DND-41 (cell line): Measurements from ENCODE around the gene SPATA6L.

Experiments used
- ATAC-seq: fragments of 200-7000 bp; cut with Tn5 transposase; 3 replicates; pipeline ENCODE4 v1.9.1; 2021; ENCODE audit warnings: low read depth; ENCODE audit not compliant: insufficient read depth
- DNase-seq: peaks from one replicate; pipeline ENCODE4 v3.0.0-alpha.2; 2020
- H2AFZ ChIP-seq: 2 replicates; pipeline ENCODE4 v1.6.0; 2012; ENCODE audit warnings: low read depth, low read length
- H3K27ac ChIP-seq: 2 replicates; pipeline ENCODE4 v1.5.1; 2012; ENCODE audit warnings: low read length, inconsistent platforms
- H3K27me3 ChIP-seq: fragments of 200-600 bp; sonication (generic); 2 replicates; pipeline ENCODE4 v1.6.0; 2012; ENCODE audit warnings: low read length, mild to moderate bottlenecking, inconsistent platforms; ENCODE audit not compliant: insufficient read depth, poor library complexity
- H3K36me3 ChIP-seq: 2 replicates; pipeline ENCODE4 v1.5.1; 2012; ENCODE audit warnings: low read length, inconsistent platforms; ENCODE audit not compliant: insufficient read depth
- H3K4me1 ChIP-seq: 2 replicates; pipeline ENCODE4 v1.5.1; 2012; ENCODE audit warnings: mild to moderate bottlenecking, low read length; ENCODE audit not compliant: insufficient read depth
- H3K4me2 ChIP-seq: 2 replicates; pipeline ENCODE4 v1.6.0; 2012; ENCODE audit warnings: mild to moderate bottlenecking, moderate library complexity, low read length, inconsistent platforms; ENCODE audit not compliant: insufficient read depth
- H3K4me3 ChIP-seq, 2 experiments: fragments of 200-600 bp in 1 of 2; shearing (Covaris generic) in 1 of 2; 2 replicates each; pipeline ENCODE4 v1.5.1; 2012 to 2016; ENCODE audit warnings: inconsistent platforms in 2 of 2, low read length in 2 of 2, mild to moderate bottlenecking in 2 of 2, low read depth in 1 of 2, moderate library complexity in 1 of 2
- H3K79me2 ChIP-seq: 2 replicates; pipeline ENCODE4 v1.6.0; 2012; ENCODE audit warnings: low read length, inconsistent platforms; ENCODE audit not compliant: insufficient read depth
- H3K9ac ChIP-seq: 2 replicates; pipeline ENCODE4 v1.6.0; 2012; ENCODE audit warnings: low read depth, mild to moderate bottlenecking, inconsistent platforms, low read length, moderate library complexity
- H3K9me3 ChIP-seq: 2 replicates; pipeline ENCODE4 v1.5.1; 2012; ENCODE audit warnings: low read length, moderate library complexity, mild to moderate bottlenecking, inconsistent platforms; ENCODE audit not compliant: insufficient read depth, severe bottlenecking
- H4K20me1 ChIP-seq: 2 replicates; pipeline ENCODE4 v1.6.0; 2012; ENCODE audit warnings: low read length; ENCODE audit not compliant: insufficient read depth
- EZH2 ChIP-seq: IDR thresholded peaks from 3 replicates; pipeline ENCODE4 v1.6.1; 2012; ENCODE audit warnings: borderline replicate concordance, low read depth, mild to moderate bottlenecking, moderate library complexity, low read length, inconsistent platforms; ENCODE audit not compliant: severe bottlenecking
- TF ChIP-seq, protein P1 (sequence below): IDR thresholded peaks from 2 replicates; pipeline ENCODE4 v1.5.1; 2012; ENCODE audit warnings: borderline replicate concordance, low read length, moderate library complexity, mild to moderate bottlenecking; ENCODE audit not compliant: poor library complexity, severe bottlenecking; ENCODE audit errors: extremely low read depth

Gene SPATA6L

DNA sequence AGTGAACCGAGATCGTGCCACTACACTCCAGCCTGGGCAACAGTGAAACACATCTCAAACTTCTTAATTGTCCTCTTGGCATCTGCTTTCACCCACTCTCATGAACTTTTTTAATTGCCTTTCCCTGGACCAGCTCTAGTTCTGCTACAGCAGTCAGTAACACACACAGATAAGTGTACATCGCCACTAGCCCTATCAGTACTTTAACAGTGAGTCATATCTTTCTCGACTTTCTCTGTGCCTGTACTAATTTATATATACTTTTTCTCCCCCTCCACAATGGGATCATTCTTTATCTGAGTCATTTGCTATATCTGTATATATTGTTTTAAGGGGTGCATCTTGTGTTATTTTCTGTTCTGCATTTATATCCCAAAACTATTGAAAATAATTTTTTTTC lies 19.8 kb upstream of the SPATA6L start:
- H3K9ac ChIP-seq = no peak overlapping the region
- no peak for DNase-seq
- peaks cover 36% of the 10 kb centered on the region for H3K79me2 ChIP-seq
- no peaks in the 10 kb centered on the region for H3K9me3 ChIP-seq
- H3K4me2 ChIP-seq = no peak overlapping the region
- H3K4me1 ChIP-seq = peaks cover 7% of the 10 kb centered on the region
- H2AFZ ChIP-seq = no peak overlapping the region
- H3K27ac ChIP-seq = no peak overlapping the region
- H3K27me3 ChIP-seq = no peaks in the 10 kb centered on the region
- H3K36me3 ChIP-seq = peaks cover 38% of the 10 kb centered on the region
- H4K20me1 ChIP-seq = peaks cover 3% of the 10 kb centered on the region; the same call in 1 of the 2 replicates
- no peak for ATAC-seq
- no peak for TF ChIP-seq EZH2
- TF ChIP-seq, protein P1, sequence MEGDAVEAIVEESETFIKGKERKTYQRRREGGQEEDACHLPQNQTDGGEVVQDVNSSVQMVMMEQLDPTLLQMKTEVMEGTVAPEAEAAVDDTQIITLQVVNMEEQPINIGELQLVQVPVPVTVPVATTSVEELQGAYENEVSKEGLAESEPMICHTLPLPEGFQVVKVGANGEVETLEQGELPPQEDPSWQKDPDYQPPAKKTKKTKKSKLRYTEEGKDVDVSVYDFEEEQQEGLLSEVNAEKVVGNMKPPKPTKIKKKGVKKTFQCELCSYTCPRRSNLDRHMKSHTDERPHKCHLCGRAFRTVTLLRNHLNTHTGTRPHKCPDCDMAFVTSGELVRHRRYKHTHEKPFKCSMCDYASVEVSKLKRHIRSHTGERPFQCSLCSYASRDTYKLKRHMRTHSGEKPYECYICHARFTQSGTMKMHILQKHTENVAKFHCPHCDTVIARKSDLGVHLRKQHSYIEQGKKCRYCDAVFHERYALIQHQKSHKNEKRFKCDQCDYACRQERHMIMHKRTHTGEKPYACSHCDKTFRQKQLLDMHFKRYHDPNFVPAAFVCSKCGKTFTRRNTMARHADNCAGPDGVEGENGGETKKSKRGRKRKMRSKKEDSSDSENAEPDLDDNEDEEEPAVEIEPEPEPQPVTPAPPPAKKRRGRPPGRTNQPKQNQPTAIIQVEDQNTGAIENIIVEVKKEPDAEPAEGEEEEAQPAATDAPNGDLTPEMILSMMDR = no peak
- H3K4me3 ChIP-seq = no peak overlapping the region

DNA sequence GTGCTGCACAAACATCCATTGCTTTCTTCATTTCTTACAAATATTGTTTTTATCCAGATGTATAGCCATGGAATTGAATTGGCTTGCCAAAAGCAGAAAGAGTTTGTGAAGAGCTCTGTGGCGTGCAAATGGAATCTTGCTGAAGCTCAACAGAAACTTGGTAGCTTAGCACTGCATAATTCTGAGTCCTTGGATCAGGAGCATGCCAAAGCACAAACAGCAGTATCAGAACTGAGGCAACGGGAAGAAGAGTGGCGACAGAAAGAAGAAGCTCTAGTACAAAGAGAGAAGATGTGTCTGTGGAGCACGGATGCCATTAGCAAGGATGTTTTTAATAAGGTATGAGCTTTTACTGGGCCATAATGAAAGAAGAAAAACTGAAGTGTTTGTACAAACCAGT lies 18.5 kb upstream of the SPATA6L start:
- peaks cover 25% of the 10 kb centered on the region for H3K36me3 ChIP-seq

DNA sequence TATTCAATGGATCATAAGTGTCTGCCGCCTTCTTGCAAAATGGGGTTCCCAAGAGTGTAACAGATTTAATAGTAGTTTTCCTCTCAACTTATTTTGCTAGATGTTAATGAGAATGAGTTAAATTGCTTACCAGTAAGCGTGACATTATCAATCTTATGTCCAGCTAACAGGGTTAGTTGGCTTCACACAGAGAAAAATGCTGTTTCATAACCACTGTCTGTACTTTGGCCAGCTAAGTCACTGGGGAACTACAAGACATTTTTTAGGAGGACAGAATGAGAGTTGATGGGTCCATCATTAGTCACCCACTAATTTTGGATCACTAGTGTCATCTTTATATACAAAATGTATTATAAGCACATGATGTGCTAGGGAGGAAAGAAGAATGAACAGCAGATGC lies 14.5 kb upstream of the SPATA6L start:
- Histone ChIP-seq H3K36me3 (peaks cover 10% of the 10 kb centered on the region; the same call in 1 of the 2 replicates), H3K9ac (peak overlapping the region; percentile 91), H3K4me1 (peaks cover 28% of the 10 kb centered on the region), H3K79me2 (peaks cover 41% of the 10 kb centered on the region), H3K27ac (peak overlapping the region; percentile 77), H2AFZ (peak overlapping the region; percentile 5; the same call in 1 of the 2 replicates), H3K9me3 (no peaks in the 10 kb centered on the region), H4K20me1 (peaks cover 7% of the 10 kb centered on the region; the same call in 1 of the 2 replicates), H3K4me3 (peak overlapping the region; percentile 67 to 85; a peak in 3 of 4 replicates), H3K27me3 (no peaks in the 10 kb centered on the region), H3K4me2 (peak overlapping the region; percentile 77)
- DNase-seq = no peak
- ATAC-seq = no peak
- no peak for TF ChIP-seq EZH2
- TF ChIP-seq, protein P1 = no peak

More for the DNA sequence above, 18.5 kb upstream of the SPATA6L start:
- no peak overlapping the region for H3K4me3 ChIP-seq
- peaks cover 46% of the 10 kb centered on the region for H3K79me2 ChIP-seq
- peaks cover 7% of the 10 kb centered on the region; the same call in 1 of the 2 replicates for H4K20me1 ChIP-seq
- peaks cover 16% of the 10 kb centered on the region for H3K4me1 ChIP-seq
- ATAC-seq (no peak), DNase-seq (no peak)
- H3K4me2 ChIP-seq = no peak overlapping the region
- no peak overlapping the region for H2AFZ ChIP-seq
- H3K9ac ChIP-seq = no peak overlapping the region
- no peak overlapping the region for H3K27ac ChIP-seq
- no peak for TF ChIP-seq EZH2
- TF ChIP-seq, protein P1 = no peak
- no peaks in the 10 kb centered on the region for H3K9me3 ChIP-seq
- H3K27me3 ChIP-seq = no peaks in the 10 kb centered on the region
